ENCODE measurements around the gene TMEM156. TPM values are rescaled to one million over a fixed set of nuclear protein-coding genes. Genes with fewer than 3 reads are reported as not detected.

Gene TMEM156
- total and polyA plus RNA-seq, 2 of the 4 experiments (the other 2 are of a cell fraction) = 0.53 to 0.54 TPM

DNA sequence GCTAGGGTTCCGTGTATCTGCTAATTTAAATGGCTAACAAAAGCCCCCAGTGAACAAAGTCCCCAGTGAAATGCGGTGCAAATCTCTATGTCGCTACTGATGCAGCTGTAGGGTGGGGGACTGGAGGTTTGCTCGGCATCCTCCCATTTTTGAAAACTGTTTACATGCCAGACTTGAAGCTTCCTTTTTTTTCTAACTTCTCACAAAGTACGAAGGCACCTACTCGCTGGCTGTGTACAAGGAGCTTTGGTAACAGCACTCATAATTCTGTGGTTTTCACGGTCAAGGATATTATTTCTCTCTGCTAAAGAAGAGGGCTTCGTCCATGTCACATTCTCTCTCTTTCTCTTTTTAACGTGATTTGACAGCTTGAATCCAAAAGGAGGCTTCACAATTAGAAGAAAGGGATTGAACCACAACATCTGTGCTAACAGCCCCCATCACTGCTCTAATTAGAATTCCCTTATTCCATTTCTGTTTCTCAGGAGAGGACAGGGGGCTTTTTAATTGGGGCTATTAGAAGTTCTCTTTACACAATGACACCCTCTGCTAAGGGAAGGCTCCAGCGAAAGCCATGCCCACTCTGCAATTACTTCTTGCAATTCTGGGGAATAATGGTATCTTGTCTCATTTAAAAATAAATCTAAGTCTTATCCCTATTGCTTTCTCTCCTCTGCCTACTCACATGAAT, 46.7 kb downstream of the TMEM156 start:
- Histone ChIP-seq H2BK5ac (ENCODE audit: low read depth, low read length, poor library complexity, severe bottlenecking) (peak overlapping the region; percentile 73), H3K14ac (replicated peaks; ENCODE audit: low read depth, low read length) (peak overlapping the region; percentile 80), H2AK9ac (replicated peaks; ENCODE audit: low read depth, low read length, poor library complexity) (no peak overlapping the region), H3K9me3 (ENCODE audit: control insufficient read depth, insufficient read depth, low read length) (no peaks in the 10 kb centered on the region), H3K4me2 (ENCODE audit: low read depth, low read length) (peak overlapping the region; percentile 45; the same call in 1 of the 2 replicates), H3K36me3 (ENCODE audit: control insufficient read depth, insufficient read depth, low read length) (no peaks in the 10 kb centered on the region), H4K20me1 (ENCODE audit: insufficient read depth, low read length) (no peaks in the 10 kb centered on the region), H3K4ac (ENCODE audit: low read depth, low read length) (peak overlapping the region; percentile 86), H4K8ac (ENCODE audit: low read depth in 2 of 2, low read length in 2 of 2) (peak overlapping the region; percentile 68 to 76), H2BK20ac (ENCODE audit: low read depth, low read length) (peak overlapping the region; percentile 91), H3K9me1 (ENCODE audit: insufficient read depth, low read length) (peaks cover 22% of the 10 kb centered on the region; the same call in 1 of the 2 replicates), H2BK120ac (ENCODE audit: low read depth, low read length) (peak overlapping the region; percentile 84), H4K5ac (ENCODE audit: low read depth, low read length) (peak overlapping the region; percentile 87; the same call in 1 of the 2 replicates), H2AFZ (replicated peaks; ENCODE audit: low read length, poor library complexity) (no peak overlapping the region), H2BK15ac (ENCODE audit: low read depth, low read length) (peak overlapping the region; percentile 98), H3K27me3 (ENCODE audit: control insufficient read depth, insufficient read depth, low read length) (no peaks in the 10 kb centered on the region), H2AK5ac (ENCODE audit: low read depth, low read length) (peak overlapping the region; percentile 83), H3K56ac (ENCODE audit: extremely low read depth, insufficient read depth, low read length) (peak overlapping the region; percentile 83), H3K18ac (ENCODE audit: low read depth, low read length) (peak overlapping the region; percentile 91), H3K27ac (ENCODE audit: insufficient read depth, low read length) (peak overlapping the region; percentile 39; the same call in 1 of the 2 replicates), H4K91ac (ENCODE audit: insufficient read depth, low read depth, low read length) (peak overlapping the region; percentile 88), H3K4me1 (ENCODE audit: control insufficient read depth, insufficient read depth, low read length) (peaks cover 27% of the 10 kb centered on the region), H3K23ac (ENCODE audit: low read depth, low read length) (peak overlapping the region; percentile 11), H3K79me1 (ENCODE audit: low read depth in 1 of 2, low read length in 2 of 2) (peaks cover 3 to 15% of the 10 kb centered on the region in 2 experiments; a peak in 3 of 4 replicates), H3K9ac (ENCODE audit: low read depth, low read length) (peak overlapping the region; percentile 36; the same call in 1 of the 2 replicates), H3K4me3 (ENCODE audit: insufficient read depth, low read depth, low read length) (no peak overlapping the region)
- no TSS peak for BruUV-seq (replicated peaks)
- ATAC-seq (ENCODE audit: low read depth) = no peak
- POLR2A ChIA-PET (ENCODE audit: unreplicated experiment) = no interaction called here
- in situ Hi-C loops (cut with MboI; ENCODE audit: low sequenced_read_pairs) (no loop called here), dilution Hi-C loops (cut with HindIII; ENCODE audit: low sequenced_read_pairs, unreplicated experiment) (no loop called here), intact Hi-C loops (cut with micrococcal nuclease) (no loop called here)
- 72% methylated on average over 3 of the region's 10 CpGs; no CpG with 5 or more reads in 1 of the 2 experiments for WGBS, 2 experiments (ENCODE audit: extremely low coverage in 2 of 2, insufficient read length in 1 of 2)
- CTCF ChIA-PET = interaction anchor here (0.7 to 1.1 kb wide), 3 partner anchors 8 to 52 kb away, joined by 3 to 5 read pairs (median 3); no protein-coding TSS in a partner anchor
- no peak for DNase-seq
- TF ChIP-seq RFX5 (IDR thresholded peaks at IDR 0.05; ENCODE audit: low read depth, low read length) (no peak), SMC3 (IDR thresholded peaks at IDR 0.05; ENCODE audit: low read depth, low read length) (no peak), CHD1 (IDR thresholded peaks at IDR 0.05; ENCODE audit: low read depth, low read length) (no peak), USF2 (IDR thresholded peaks at IDR 0.05; ENCODE audit: low read depth, low read length) (no peak), MAZ (IDR thresholded peaks at IDR 0.05; ENCODE audit: borderline replicate concordance, low read depth, low read length) (no peak), NFE2L2 (IDR thresholded peaks at IDR 0.05; ENCODE audit: low read depth, low read length) (no peak), CEBPB (IDR thresholded peaks at IDR 0.05; ENCODE audit: low read depth, low read length) (no peak), POLR2A (IDR thresholded peaks at IDR 0.05; ENCODE audit: low read depth, low read length) (no peak), MXI1 (IDR thresholded peaks at IDR 0.05; ENCODE audit: borderline replicate concordance, low read depth, low read length) (no peak), FOS (IDR thresholded peaks at IDR 0.05; ENCODE audit: low read depth, low read length) (no peak), RAD21 (IDR thresholded peaks at IDR 0.05; ENCODE audit: low read length) (no peak), MAFK (IDR thresholded peaks at IDR 0.05; ENCODE audit: low read depth, low read length) (no peak), BHLHE40 (IDR thresholded peaks at IDR 0.05; ENCODE audit: low read depth, low read length) (no peak)
- TF ChIP-seq, protein P1, sequence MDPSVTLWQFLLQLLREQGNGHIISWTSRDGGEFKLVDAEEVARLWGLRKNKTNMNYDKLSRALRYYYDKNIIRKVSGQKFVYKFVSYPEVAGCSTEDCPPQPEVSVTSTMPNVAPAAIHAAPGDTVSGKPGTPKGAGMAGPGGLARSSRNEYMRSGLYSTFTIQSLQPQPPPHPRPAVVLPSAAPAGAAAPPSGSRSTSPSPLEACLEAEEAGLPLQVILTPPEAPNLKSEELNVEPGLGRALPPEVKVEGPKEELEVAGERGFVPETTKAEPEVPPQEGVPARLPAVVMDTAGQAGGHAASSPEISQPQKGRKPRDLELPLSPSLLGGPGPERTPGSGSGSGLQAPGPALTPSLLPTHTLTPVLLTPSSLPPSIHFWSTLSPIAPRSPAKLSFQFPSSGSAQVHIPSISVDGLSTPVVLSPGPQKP (IDR thresholded peaks at IDR 0.05; ENCODE audit: borderline replicate concordance, low read depth, low read length) = no peak
- TF ChIP-seq, protein P2, sequence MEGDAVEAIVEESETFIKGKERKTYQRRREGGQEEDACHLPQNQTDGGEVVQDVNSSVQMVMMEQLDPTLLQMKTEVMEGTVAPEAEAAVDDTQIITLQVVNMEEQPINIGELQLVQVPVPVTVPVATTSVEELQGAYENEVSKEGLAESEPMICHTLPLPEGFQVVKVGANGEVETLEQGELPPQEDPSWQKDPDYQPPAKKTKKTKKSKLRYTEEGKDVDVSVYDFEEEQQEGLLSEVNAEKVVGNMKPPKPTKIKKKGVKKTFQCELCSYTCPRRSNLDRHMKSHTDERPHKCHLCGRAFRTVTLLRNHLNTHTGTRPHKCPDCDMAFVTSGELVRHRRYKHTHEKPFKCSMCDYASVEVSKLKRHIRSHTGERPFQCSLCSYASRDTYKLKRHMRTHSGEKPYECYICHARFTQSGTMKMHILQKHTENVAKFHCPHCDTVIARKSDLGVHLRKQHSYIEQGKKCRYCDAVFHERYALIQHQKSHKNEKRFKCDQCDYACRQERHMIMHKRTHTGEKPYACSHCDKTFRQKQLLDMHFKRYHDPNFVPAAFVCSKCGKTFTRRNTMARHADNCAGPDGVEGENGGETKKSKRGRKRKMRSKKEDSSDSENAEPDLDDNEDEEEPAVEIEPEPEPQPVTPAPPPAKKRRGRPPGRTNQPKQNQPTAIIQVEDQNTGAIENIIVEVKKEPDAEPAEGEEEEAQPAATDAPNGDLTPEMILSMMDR (conservative IDR thresholded peaks at IDR 0.05; ENCODE audit: low read depth, low read length) = no peak

All from IMR-90 (cell line).